Aorta (tissue), 5 donors: ENCODE results near the gene NBPF20. TPM values are rescaled to one million over a fixed set of nuclear protein-coding genes. Genes with fewer than 3 reads are reported as not detected.
"Not testable (repeated sequence)": the region's sequence is repeated elsewhere in the genome, so short reads cannot be mapped to it uniquely, and the experiment has no call there.

Experiments used
- ATAC-seq: fragments of 200-7000 bp; cut with Tn5 transposase; one replicate; pipeline ENCODE4 v1.9.1; 2022; ENCODE audit warnings: moderate library complexity; ENCODE audit not compliant: low FRiP score
- DNase-seq, 2 donors: peaks; one replicate each; pipeline ENCODE4 v3.0.0-alpha.2; 2020
- H3K27ac ChIP-seq, 2 donors: one replicate each; pipeline ENCODE4 v1.5.1; 2013; ENCODE audit warnings: low read length in 2 of 2, mild to moderate bottlenecking in 2 of 2, moderate library complexity in 2 of 2, control low read depth in 1 of 2, inconsistent platforms in 1 of 2, low read depth in 1 of 2
- H3K27me3 ChIP-seq, 2 donors: one replicate each; pipeline ENCODE4 v1.6.1; 2013; ENCODE audit warnings: control low read depth in 1 of 2, low read length in 1 of 2, mild to moderate bottlenecking in 1 of 2, moderate library complexity in 1 of 2; ENCODE audit not compliant: insufficient read depth in 2 of 2, control insufficient read depth in 1 of 2
- H3K36me3 ChIP-seq, 2 donors: one replicate each; pipeline ENCODE4 v1.6.1; 2013; ENCODE audit warnings: control low read depth in 1 of 2, low read length in 1 of 2, mild to moderate bottlenecking in 1 of 2; ENCODE audit not compliant: insufficient read depth in 2 of 2, control insufficient read depth in 1 of 2
- H3K4me1 ChIP-seq, 2 donors: one replicate each; pipeline ENCODE4 v1.6.1; 2013; ENCODE audit warnings: low read length in 2 of 2, control low read depth in 1 of 2, mild to moderate bottlenecking in 1 of 2, moderate library complexity in 1 of 2; ENCODE audit not compliant: insufficient read depth in 2 of 2, control insufficient read depth in 1 of 2
- H3K4me3 ChIP-seq, 2 donors: one replicate each; pipeline ENCODE4 v1.5.1; 2013; ENCODE audit warnings: low read length in 2 of 2, control low read depth in 1 of 2, mild to moderate bottlenecking in 1 of 2
- H3K9me3 ChIP-seq: one replicate; pipeline ENCODE4 v1.6.1; 2013; ENCODE audit warnings: mild to moderate bottlenecking, low read length; ENCODE audit not compliant: control insufficient read depth
- WGBS, 2 donors: extraction: QIAGEN DNeasy Blood & Tissue Kit; methylation state at CpG; one replicate each; pipeline ENCODE4 v1.1.7; 2013; 5-methylcytosine and 5-hydroxymethylcytosine counted together
- intact Hi-C, 2 donors: fragments of 100-400 bp; cut with DNase I; formaldehyde crosslinking; loops; one replicate each; pipeline versions ENCODE4 v1.14.2 to v1.15.0; 2022
- polyA plus RNA-seq, 2 donors: library from polyadenylated mRNA; stranded (reverse); fragments of 200-250 nt; gene quantifications; one replicate each; pipeline ENCODE4 v1.2.3, GENCODE V29; 2013
- total RNA-seq, 2 donors: library from RNA; stranded (reverse); fragmentation: NEBNext Ultra II Directional; extraction: Animal tissue kit (Norgen Biotek cat#: 25700); gene quantifications; one replicate each; pipeline ENCODE4 v1.2.1, GENCODE V29; 2021
- donor health status: healthy with polysubstance abuse.
- donor health status: Bipolar disorder and iron deficiency.
- donor health status: DM: no; HTN: no; CAD: no.
- donor health status: DM: no; HTN: no; CAD: no.
- donor health status: DM: yes; HTN: yes; CAD: no.

The NBPF20 gene
- total and polyA plus RNA-seq, 4 donors, result 0.38 to 4.4 (median 2.0) TPM

GRCh38 chr1:145400701-145401100 lies 24.7 kb downstream of the NBPF20 start:
- H3K4me1 ChIP-seq, H3K27me3 ChIP-seq, DNase-seq, H3K9me3 ChIP-seq, H3K36me3 ChIP-seq, H3K4me3 ChIP-seq, ATAC-seq, H3K27ac ChIP-seq, intact Hi-C loops: not testable (repeated sequence)
- WGBS, 2 donors, result 91 to 92% methylated on average over 6 of the region's 6 CpGs

Other genes with a start within 250 kb of the NBPF20 start
- not detected for gene PPIAL4D, start 183.4 kb downstream of the NBPF20 start, total RNA-seq
- gene PPIAL4D, start 183.4 kb downstream of the NBPF20 start, polyA plus RNA-seq, result not detected
- gene GPR89A, start 182.4 kb upstream of the NBPF20 start, total RNA-seq, result 10 to 100 TPM; 16.5 to 21.4 TPM
- 10 to 100 TPM in 1 of 2 donors, 1 to 10 TPM in 1; 6.8 to 11.0 TPM for gene GPR89A, start 182.4 kb upstream of the NBPF20 start, polyA plus RNA-seq